Activated T-cell treated with anti-CD3 and anti-CD28 coated beads, Interleukin-2, amount 50 U/mL, for 4 hours (primary cell): ENCODE results near the gene CLN6. TPM values are rescaled to one million over a fixed set of nuclear protein-coding genes. Genes with fewer than 3 reads are reported as not detected.

Source experiments
- ATAC-seq, 2 donors: fragments of 200-7000 bp; cut with Tn5 transposase; one replicate each; pipeline ENCODE4 v1.10.0; 2021
- DNase-seq: peaks from one replicate; pipeline ENCODE4 v3.0.0-alpha.2; 2020
- H3K27me3 Mint-ChIP-seq: one replicate; pipeline ENCODE4 v1.8.0; 2021; ENCODE audit warnings: low read depth, mixed read lengths
- H3K36me3 Mint-ChIP-seq: one replicate; pipeline ENCODE4 v1.8.0; 2022; ENCODE audit warnings: mixed read lengths; ENCODE audit not compliant: insufficient read depth
- H3K4me1 Mint-ChIP-seq: one replicate; pipeline ENCODE4 v1.8.0; 2021; ENCODE audit warnings: low read depth, mixed read lengths
- H3K4me3 Mint-ChIP-seq: one replicate; pipeline ENCODE4 v1.8.0; 2021; ENCODE audit warnings: mild to moderate bottlenecking, moderate library complexity, mixed read lengths
- H3K9me3 Mint-ChIP-seq: one replicate; pipeline ENCODE4 v1.8.0; 2021; ENCODE audit warnings: mixed read lengths
- total RNA-seq, 3 donors: library from RNA; stranded (reverse); gene quantifications; one replicate each; pipeline ENCODE4 v1.2.1, GENCODE V29; 2021

CLN6 gene
- total RNA-seq, 3 donors from 2014 or later, result 82.6 to 94.4 (median 91.3) TPM

- Mint-ChIP-seq H3K4me3 (no peak overlapping the region), H3K36me3 (no peaks in the 10 kb centered on the region), H3K9me3 (no peaks in the 10 kb centered on the region), H3K27me3 (peaks cover 18% of the 10 kb centered on the region), H3K4me1 (no peaks in the 10 kb centered on the region)
- ATAC-seq (no peak), DNase-seq (no peak)
Measured at GRCh38 chr15:68264282-68264681, 34.8 kb upstream of the CLN6 start.

GRCh38 chr15:68262514-68263356, 33.2 kb upstream of the CLN6 start:
- H3K36me3 Mint-ChIP-seq, result no peaks in the 10 kb centered on the region
- H3K4me3 Mint-ChIP-seq, result no peak overlapping the region
- H3K27me3 Mint-ChIP-seq, result peaks cover 16% of the 10 kb centered on the region
- H3K4me1 Mint-ChIP-seq, result peaks cover 4% of the 10 kb centered on the region
- ATAC-seq (no peak), DNase-seq (no peak)
- H3K9me3 Mint-ChIP-seq, result no peaks in the 10 kb centered on the region

- no peak overlapping the region for H3K4me3 Mint-ChIP-seq
- H3K9me3 Mint-ChIP-seq, result no peaks in the 10 kb centered on the region
- DNase-seq, result no peak
- peaks cover 13% of the 10 kb centered on the region for H3K27me3 Mint-ChIP-seq
- ATAC-seq, result no peak
- peaks cover 4% of the 10 kb centered on the region for H3K4me1 Mint-ChIP-seq
- H3K36me3 Mint-ChIP-seq, result no peaks in the 10 kb centered on the region
Measured at GRCh38 chr15:68261980-68262379, 32.5 kb upstream of the CLN6 start.

- H3K4me1 Mint-ChIP-seq, result peaks cover 6% of the 10 kb centered on the region
Measured at GRCh38 chr15:68261241-68261640, 31.7 kb upstream of the CLN6 start.

GRCh38 chr15:68259883-68260282, 30.4 kb upstream of the CLN6 start:
- Mint-ChIP-seq H3K4me3 (no peak overlapping the region), H3K27me3 (peaks cover 15% of the 10 kb centered on the region), H3K4me1 (peaks cover 6% of the 10 kb centered on the region), H3K36me3 (no peaks in the 10 kb centered on the region), H3K9me3 (no peaks in the 10 kb centered on the region)
- DNase-seq (no peak), ATAC-seq (no peak)

More at GRCh38 chr15:68261241-68261640, 31.7 kb upstream of the CLN6 start:
- no peak for ATAC-seq
- no peaks in the 10 kb centered on the region for H3K9me3 Mint-ChIP-seq
- H3K36me3 Mint-ChIP-seq, result no peaks in the 10 kb centered on the region
- peaks cover 15% of the 10 kb centered on the region for H3K27me3 Mint-ChIP-seq
- H3K4me3 Mint-ChIP-seq, result no peak overlapping the region
- no peak for DNase-seq

- H3K27me3 Mint-ChIP-seq, result peaks cover 8% of the 10 kb centered on the region
- H3K4me3 Mint-ChIP-seq, result no peak overlapping the region
- peaks cover 6% of the 10 kb centered on the region for H3K4me1 Mint-ChIP-seq
- no peak for DNase-seq
- ATAC-seq, result peak; percentile 58 to 71
- H3K36me3 Mint-ChIP-seq, result no peaks in the 10 kb centered on the region
- H3K9me3 Mint-ChIP-seq, result no peaks in the 10 kb centered on the region
Measured at GRCh38 chr15:68258692-68259091, 29.2 kb upstream of the CLN6 start.

GRCh38 chr15:68256675-68257450, 27.3 kb upstream of the CLN6 start:
- DNase-seq (peak; percentile 72), ATAC-seq (peak; percentile 80 to 84)
- Mint-ChIP-seq H3K36me3 (no peaks in the 10 kb centered on the region), H3K27me3 (peaks cover 2% of the 10 kb centered on the region), H3K4me1 (peaks cover 6% of the 10 kb centered on the region), H3K4me3 (peak overlapping the region; percentile 68), H3K9me3 (no peaks in the 10 kb centered on the region)

- Mint-ChIP-seq H3K4me1 (peaks cover 2% of the 10 kb centered on the region), H3K36me3 (no peaks in the 10 kb centered on the region), H3K27me3 (peaks cover 8% of the 10 kb centered on the region), H3K9me3 (no peaks in the 10 kb centered on the region), H3K4me3 (no peak overlapping the region)
- ATAC-seq, result peak; percentile 41 to 44
- DNase-seq, result no peak
Measured at GRCh38 chr15:68252925-68253534, 23.5 kb upstream of the CLN6 start.

GRCh38 chr15:68249058-68249713, 19.7 kb upstream of the CLN6 start:
- no peaks in the 10 kb centered on the region for H3K4me1 Mint-ChIP-seq
- peaks cover 16% of the 10 kb centered on the region for H3K27me3 Mint-ChIP-seq
- peaks cover 7% of the 10 kb centered on the region for H3K9me3 Mint-ChIP-seq
- no peak for DNase-seq
- H3K36me3 Mint-ChIP-seq, result no peaks in the 10 kb centered on the region
- no peak for ATAC-seq
- H3K4me3 Mint-ChIP-seq, result no peak overlapping the region

GRCh38 chr15:68244235-68244634, 14.7 kb upstream of the CLN6 start:
- Mint-ChIP-seq H3K36me3 (no peaks in the 10 kb centered on the region), H3K27me3 (peaks cover 13% of the 10 kb centered on the region), H3K4me3 (no peak overlapping the region), H3K9me3 (peaks cover 24% of the 10 kb centered on the region), H3K4me1 (no peaks in the 10 kb centered on the region)
- DNase-seq (no peak), ATAC-seq (no peak)

GRCh38 chr15:68241088-68241935, 11.8 kb upstream of the CLN6 start:
- no peak for ATAC-seq
- DNase-seq, result no peak
- Mint-ChIP-seq H3K36me3 (no peaks in the 10 kb centered on the region), H3K4me3 (no peak overlapping the region), H3K4me1 (no peaks in the 10 kb centered on the region), H3K9me3 (peaks cover 24% of the 10 kb centered on the region), H3K27me3 (peaks cover 5% of the 10 kb centered on the region)

GRCh38 chr15:68239025-68239424, 9.5 kb upstream of the CLN6 start:
- no peak for ATAC-seq
- DNase-seq, result no peak
- Mint-ChIP-seq H3K9me3 (peaks cover 16% of the 10 kb centered on the region), H3K4me1 (no peaks in the 10 kb centered on the region), H3K4me3 (no peak overlapping the region), H3K27me3 (no peaks in the 10 kb centered on the region), H3K36me3 (no peaks in the 10 kb centered on the region)

- Mint-ChIP-seq H3K27me3 (no peaks in the 10 kb centered on the region), H3K9me3 (no peaks in the 10 kb centered on the region), H3K36me3 (no peaks in the 10 kb centered on the region), H3K4me3 (no peak overlapping the region), H3K4me1 (peaks cover 5% of the 10 kb centered on the region)
- ATAC-seq (no peak), DNase-seq (no peak)
Measured at GRCh38 chr15:68235022-68235421, 5.5 kb upstream of the CLN6 start.
